GM19351 (cell line): ENCODE data around the gene PXMP4.
A peak's percentile ranks its signal among the peaks of the same experiment; 100 is the strongest.
"Not testable (repeated sequence)": the region's sequence is repeated elsewhere in the genome, so short reads cannot be mapped to it uniquely, and the experiment has no call there.

Source experiments
- ATAC-seq: cut with Tn5 transposase; IDR thresholded peaks from one replicate; pipeline ENCODE4 v1.9.1; 2021; ENCODE audit warnings: mild to moderate bottlenecking, moderate library complexity; ENCODE audit not compliant: unreplicated experiment

Gene PXMP4, protein sequence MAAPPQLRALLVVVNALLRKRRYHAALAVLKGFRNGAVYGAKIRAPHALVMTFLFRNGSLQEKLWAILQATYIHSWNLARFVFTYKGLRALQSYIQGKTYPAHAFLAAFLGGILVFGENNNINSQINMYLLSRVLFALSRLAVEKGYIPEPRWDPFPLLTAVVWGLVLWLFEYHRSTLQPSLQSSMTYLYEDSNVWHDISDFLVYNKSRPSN

GRCh38 chr20:33719989-33720709, at the start of gene PXMP4:
Gene PXMP4 (minus strand): TSS chr20:33720310. CDS start chr20:33720207, 103 bp downstream.
- ATAC-seq = peak; percentile 98

DNA sequence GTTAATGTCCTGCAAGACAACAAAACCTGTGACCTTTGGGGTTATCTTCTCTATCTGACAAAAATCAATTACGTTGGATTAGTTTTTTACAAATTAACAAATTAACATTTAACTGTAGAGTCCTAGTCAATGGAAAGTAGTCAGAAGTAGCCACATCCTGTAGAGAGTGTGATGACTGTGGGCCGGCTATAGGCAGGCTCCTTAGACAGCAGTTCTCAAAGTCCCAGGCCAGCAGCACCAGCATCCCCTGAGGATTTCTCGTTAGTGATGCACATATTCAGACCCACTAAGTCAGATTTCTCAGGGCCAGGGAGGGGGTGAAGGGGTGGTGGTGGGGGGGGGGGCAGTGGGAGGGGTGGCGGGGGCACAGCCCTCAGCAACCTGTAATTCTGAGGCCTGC, 48.9 kb upstream of the PXMP4 start:
- ATAC-seq = no peak

DNA sequence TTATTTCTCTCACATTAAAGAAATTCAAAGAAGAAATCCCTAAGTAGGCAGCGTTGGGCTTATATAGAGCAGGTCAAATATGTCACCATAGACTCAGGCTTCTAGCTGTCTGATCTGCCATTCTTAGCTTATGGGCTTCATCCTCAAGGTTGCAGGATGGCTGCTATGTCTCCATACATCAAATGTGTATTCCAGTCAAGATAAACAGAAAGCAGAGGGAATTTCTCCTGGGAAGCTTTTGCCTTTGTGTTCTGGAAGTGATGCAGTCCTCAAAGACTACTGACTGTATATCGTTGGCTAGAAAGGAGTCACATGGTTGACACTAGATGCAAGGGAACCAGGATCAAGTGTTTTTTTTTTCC, 47.6 kb upstream of the PXMP4 start:
- ATAC-seq = no peak

DNA sequence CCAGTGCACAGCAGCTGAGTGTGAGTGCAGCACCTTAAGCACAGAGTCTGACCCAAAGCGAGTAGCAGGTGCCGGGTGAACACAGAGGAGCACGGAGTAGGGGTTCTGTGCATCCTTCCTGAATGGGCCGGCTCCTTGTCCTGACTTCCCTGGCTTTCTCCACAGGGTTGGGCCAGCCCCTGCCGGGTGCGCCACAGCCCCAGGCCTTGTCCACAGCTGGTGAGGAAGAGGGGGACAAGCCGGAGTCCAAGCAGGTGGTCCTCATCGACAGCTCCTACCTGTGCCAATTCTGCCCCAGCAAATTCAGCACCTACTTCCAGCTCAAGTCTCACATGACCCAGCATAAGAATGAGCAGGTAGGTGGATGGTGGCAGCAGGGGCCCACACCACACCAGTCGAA, 46.6 kb upstream of the PXMP4 start:
- ATAC-seq = no peak

- no peak for ATAC-seq
These were observed 45.5 kb upstream of the PXMP4 start for GRCh38 chr20:33765592-33765991.

DNA sequence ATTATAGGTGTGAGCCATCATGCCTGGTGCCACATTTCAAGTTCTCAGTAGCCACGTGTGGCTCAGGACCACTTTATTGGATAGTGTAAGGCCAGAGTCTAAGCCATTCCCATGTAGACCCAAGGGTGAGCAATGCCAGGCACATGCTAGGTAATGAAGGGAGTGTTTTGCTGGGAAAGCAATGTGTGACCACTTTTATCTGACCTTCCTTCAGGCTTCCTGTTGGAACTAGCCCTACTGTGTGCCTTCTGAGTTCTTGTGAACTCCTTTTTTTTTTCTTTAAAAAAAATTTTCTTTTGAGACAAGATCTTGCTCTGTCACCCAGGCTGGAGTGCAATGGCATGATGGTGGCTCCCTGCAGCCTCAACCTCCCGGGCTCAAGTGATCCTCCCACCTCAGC, 45.0 kb upstream of the PXMP4 start:
- ATAC-seq = no peak

DNA sequence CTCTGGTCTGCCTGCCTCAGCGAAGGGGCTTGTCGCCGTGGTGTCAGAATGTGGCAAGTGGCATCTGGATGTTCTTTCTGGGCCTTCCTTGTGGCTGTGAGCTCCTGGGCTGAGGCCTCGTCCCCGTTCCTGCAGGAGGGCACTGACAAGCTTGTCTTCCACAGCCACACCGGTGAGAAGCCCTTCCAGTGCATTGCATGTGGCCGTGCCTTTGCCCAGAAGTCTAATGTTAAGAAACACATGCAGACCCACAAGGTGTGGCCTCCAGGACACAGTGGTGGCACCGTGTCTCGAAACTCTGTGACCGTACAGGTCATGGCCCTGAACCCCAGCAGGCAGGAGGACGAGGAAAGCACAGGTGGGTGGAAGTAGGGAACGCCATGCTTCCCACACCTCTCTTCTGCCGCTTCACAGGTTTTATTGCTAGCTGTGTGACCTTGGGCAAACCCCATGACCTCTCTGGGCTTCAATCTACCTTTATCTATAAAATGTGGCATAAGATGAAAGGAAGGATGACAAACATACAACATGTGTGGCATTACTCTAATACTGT, 41.7 kb upstream of the PXMP4 start:
- no peak for ATAC-seq

GRCh38 chr20:33757458-33757857, 37.3 kb upstream of the PXMP4 start:
- ATAC-seq = no peak

DNA sequence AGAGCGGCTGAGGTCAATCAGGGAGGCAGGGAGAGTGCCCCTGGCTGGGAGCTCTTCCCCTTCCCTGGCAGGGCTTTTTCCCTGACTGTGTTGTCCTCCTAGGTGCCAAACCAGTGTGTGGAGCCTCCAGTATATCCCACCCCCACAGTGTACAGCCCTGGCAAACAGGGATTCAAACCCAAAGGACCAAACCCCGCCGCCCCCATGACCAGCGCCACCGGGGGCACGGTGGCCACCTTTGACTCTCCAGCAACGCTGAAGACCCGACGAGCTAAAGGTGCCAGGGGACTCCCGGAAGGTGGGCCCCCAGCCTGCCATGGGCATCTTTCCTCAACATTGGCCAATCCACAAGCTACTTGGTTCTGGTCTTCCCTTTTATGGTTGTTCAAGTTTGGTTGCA, 36.9 kb upstream of the PXMP4 start:
- ATAC-seq = no peak

- ATAC-seq = not testable (repeated sequence)
These were observed 35.9 kb upstream of the PXMP4 start for GRCh38 chr20:33755936-33756490.

DNA sequence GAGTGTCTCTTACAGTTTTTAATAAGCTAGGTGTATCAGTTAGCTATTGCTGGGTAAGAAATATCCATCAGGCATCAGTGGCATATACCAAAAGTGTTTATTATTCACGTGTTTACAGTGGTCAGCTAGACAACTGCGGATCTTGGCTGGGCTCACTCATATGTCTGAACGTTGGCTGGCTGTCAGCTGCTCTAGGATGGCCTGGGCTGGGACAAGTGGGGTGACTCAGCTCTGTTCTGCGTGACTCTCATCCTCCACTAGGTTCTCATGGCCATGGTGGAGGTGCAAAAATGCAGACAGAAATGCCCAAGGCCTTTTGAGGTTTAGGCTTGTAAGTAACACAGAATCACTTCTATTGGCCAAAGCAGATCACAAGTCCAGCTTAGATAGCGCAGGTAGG, 33.7 kb upstream of the PXMP4 start:
- ATAC-seq = no peak

- no peak for ATAC-seq
These were observed 33.0 kb upstream of the PXMP4 start for GRCh38 chr20:33753143-33753542.

- ATAC-seq = no peak
These were observed 31.7 kb upstream of the PXMP4 start for GRCh38 chr20:33751775-33752174.

DNA sequence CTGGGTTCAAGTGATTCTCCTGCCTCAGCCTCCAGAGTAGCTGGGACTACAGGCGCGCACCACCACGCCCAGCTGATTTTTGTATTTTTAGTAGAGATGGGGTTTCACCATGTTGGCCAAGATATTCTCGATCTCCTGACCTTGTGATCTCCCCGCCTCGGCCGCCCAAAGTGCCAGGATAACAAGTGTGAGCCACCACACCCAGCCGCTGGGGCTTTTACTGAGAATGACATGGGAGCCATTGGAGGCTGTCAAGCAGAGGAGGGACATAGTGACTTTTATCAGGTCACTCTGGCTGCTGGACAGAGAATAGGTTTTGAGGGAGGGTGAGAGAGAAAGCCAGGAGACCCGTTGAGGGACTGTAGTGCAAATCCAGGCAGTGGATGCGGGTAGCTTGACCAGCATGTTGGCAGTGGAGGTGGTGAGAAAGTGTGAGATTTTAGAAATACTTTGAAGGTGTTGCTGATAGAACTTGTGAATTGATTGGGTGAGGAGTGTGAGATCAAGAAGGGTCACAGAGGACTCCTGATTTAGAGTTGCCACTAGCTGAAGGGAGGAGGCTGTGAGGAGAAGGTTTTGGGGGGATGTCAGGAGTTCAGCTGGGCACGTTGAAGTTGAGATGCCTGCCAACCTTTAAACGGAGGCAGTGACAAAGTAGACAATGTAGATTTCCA, 26.4 kb upstream of the PXMP4 start:
- ATAC-seq = no peak

DNA sequence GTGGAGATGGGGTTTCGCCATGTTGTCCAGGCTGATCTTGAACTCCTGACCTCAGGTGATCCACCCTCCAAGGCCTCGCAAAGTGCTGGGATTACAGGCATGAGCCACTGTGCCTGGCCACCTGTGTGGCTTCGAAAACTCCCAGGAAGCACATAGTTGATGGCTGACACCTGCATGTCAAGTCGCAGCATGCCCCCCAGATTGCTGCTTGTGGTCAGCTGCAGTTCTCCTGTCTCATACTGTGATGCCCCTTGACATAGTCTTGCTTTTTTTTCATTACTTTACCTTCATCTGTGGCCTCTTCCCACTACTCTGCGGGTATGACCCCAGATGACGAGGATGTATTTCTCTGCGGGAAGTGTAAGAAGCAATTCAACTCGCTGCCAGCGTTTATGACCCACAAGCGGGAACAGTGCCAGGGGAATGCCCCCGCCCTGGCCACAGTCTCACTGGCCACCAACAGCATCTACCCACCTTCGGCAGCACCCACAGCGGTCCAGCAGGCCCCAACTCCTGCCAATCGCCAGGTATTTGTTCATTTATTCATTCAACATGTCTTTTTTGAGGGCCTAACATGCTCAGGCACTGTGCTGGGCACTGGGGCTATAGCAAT, 24.8 kb upstream of the PXMP4 start:
- ATAC-seq = no peak

GRCh38 chr20:33744181-33744580, 24.1 kb upstream of the PXMP4 start:
- no peak for ATAC-seq

DNA sequence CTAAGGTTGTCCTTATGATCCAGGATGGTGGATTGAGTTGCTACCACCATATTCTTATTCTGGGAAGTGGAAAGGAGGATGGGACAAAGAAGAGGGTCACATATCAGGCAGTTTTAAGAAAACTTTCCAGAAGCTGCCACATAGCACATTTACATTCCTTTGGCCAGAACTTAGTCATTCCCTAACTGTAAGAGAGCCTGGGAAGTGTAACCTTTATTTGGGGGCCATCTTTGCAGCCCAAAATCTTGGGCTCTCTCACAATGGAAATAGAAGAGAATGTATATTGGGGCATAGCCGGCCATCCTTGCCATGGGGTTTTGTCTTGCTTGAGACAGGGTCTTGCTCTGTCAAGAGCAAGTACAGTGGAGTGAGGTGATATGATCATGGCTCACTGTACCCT, 20.1 kb upstream of the PXMP4 start:
- ATAC-seq = no peak

- no peak for ATAC-seq
These were observed 19.4 kb upstream of the PXMP4 start for GRCh38 chr20:33739493-33739892.

- no peak for ATAC-seq
These were observed 16.9 kb upstream of the PXMP4 start for GRCh38 chr20:33736962-33737361.

DNA sequence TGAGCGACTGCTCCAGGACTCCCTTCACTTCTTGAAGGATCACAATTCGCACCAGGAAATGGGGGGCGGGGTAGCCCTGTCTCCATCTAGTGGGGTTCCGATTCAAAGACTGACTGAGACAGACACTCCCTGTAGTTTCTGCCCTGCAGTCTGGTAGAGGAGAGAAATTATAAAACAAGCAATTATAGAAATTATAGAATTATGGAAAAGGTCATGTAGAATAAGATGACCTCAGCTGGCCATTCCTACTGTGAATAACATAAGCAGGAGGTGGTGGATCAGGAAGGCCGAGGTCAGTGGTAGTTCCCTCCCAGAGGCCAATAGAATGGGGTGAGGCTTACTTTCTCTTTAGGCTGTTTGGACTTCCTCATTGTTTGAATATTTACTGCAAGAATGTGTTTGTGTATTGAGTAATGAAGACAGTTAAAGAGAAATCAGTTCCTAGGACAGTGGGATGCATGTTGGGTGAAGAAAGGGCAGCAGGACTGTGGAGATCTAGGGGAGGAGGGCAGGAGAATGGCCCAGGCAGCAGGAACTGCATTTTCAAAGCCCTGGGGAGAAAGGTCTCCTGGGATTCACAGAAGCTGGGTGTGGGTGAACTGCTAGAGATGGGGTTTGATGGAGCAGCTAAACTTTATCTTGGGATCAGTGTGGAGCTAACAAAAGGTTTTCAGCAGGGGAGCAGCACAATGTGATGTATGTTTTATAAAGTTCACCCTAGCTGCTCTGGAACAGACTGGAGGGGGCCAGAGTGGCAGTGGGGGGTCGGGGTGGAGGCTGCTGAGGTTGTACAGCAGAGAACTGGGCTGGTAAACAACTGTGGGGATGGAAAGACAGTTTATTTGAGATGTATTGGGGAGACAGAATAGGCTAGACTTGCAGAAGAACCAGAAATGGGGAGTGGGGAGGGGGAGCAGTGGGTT, 13.8 kb upstream of the PXMP4 start:
- ATAC-seq = no peak
